Head of caudate nucleus (tissue), 42 donors: Measurements from ENCODE around the gene NTNG2.
A peak's percentile ranks its signal among the peaks of the same experiment; 100 is the strongest.

ENCODE experiments used
- DNase-seq, 42 donors: peaks; one replicate each; pipeline versions ENCODE4 v3.0.0 to v3.0.0-alpha.2; 2020 to 2021; ENCODE audit warnings: mixed read lengths in 7 of 42
- intact Hi-C: fragments of 100-400 bp; cut with DNase I; formaldehyde crosslinking; loops from one replicate; pipeline ENCODE4 v1.15.0; 2022

NTNG2 gene

GRCh38 chr9:132144708-132145365, 17.0 kb upstream of the NTNG2 start:
- DNase-seq: no peak
- intact Hi-C loops: no loop called here

- DNase-seq: peak in 6 of 42 donors; percentile 33 to 59 (median 42)
- intact Hi-C loops: no loop called here
Measured at GRCh38 chr9:132146039-132146438, 15.8 kb upstream of the NTNG2 start.

GRCh38 chr9:132146575-132146974, 15.3 kb upstream of the NTNG2 start:
- no peak for DNase-seq
- intact Hi-C loops: no loop called here

- DNase-seq: no peak
- intact Hi-C loops: no loop called here
Measured at GRCh38 chr9:132147331-132147730, 14.5 kb upstream of the NTNG2 start.

- intact Hi-C loops: no loop called here
- DNase-seq: no peak
Measured at GRCh38 chr9:132147839-132148238, 14.0 kb upstream of the NTNG2 start.

- DNase-seq: no peak
- intact Hi-C loops: no loop called here
Measured at GRCh38 chr9:132150256-132150655, 11.6 kb upstream of the NTNG2 start.

- intact Hi-C loops: no loop called here
- no peak for DNase-seq
Measured at GRCh38 chr9:132151118-132151517, 10.7 kb upstream of the NTNG2 start.

GRCh38 chr9:132152231-132152630, 9.6 kb upstream of the NTNG2 start:
- no peak for DNase-seq

GRCh38 chr9:132154863-132155567, 6.8 kb upstream of the NTNG2 start:
- no peak for DNase-seq
- intact Hi-C loops: no loop called here

More at GRCh38 chr9:132152231-132152630, 9.6 kb upstream of the NTNG2 start:
- intact Hi-C loops: no loop called here

- DNase-seq: no peak
- intact Hi-C loops: no loop called here
Measured at GRCh38 chr9:132155568-132155895, 6.3 kb upstream of the NTNG2 start.

- peak in 1 of 42 donors; percentile 44 for DNase-seq
- intact Hi-C loops: no loop called here
Measured at GRCh38 chr9:132156262-132156661, 5.6 kb upstream of the NTNG2 start.

- intact Hi-C loops: no loop called here
Measured at GRCh38 chr9:132157347-132158116, 4.3 kb upstream of the NTNG2 start.

GRCh38 chr9:132160802-132161742, 786 bp upstream of the NTNG2 start:
- DNase-seq: no peak
- intact Hi-C loops: loop anchor here (10.0 kb wide), 1 partner anchor 396 kb away; no protein-coding TSS in a partner anchor

More at GRCh38 chr9:132157347-132158116, 4.3 kb upstream of the NTNG2 start:
- no peak for DNase-seq

- intact Hi-C loops: loop anchor here (10.0 kb wide), 1 partner anchor 398 kb away; no protein-coding TSS in a partner anchor
- no peak for DNase-seq
Measured at GRCh38 chr9:132162764-132163456, 1.1 kb downstream of the NTNG2 start.

- DNase-seq: peak in 10 of 42 donors; percentile 36 to 64 (median 50)
- intact Hi-C loops: loop anchor here (10.0 kb wide), 1 partner anchor 399 kb away; no protein-coding TSS in a partner anchor
Measured at GRCh38 chr9:132163457-132163875, 1.6 kb downstream of the NTNG2 start.

- no peak for DNase-seq
- intact Hi-C loops: loop anchor here (10.0 kb wide), 1 partner anchor 399 kb away; no protein-coding TSS in a partner anchor
Measured at GRCh38 chr9:132163876-132164603, 2.2 kb downstream of the NTNG2 start.

GRCh38 chr9:132164604-132165362, 2.9 kb downstream of the NTNG2 start:
- intact Hi-C loops: loop anchor here (5.0 to 10.0 kb wide), 2 partner anchors 73 to 400 kb away; no protein-coding TSS in a partner anchor
- no peak for DNase-seq
